Urinary bladder (tissue), 4 donors: ENCODE data around the gene RUFY1. TPM values are rescaled to one million over a fixed set of nuclear protein-coding genes. Genes with fewer than 3 reads are reported as not detected.
"Not testable (repeated sequence)": the region's sequence is repeated elsewhere in the genome, so short reads cannot be mapped to it uniquely, and the experiment has no call there.

Experiments used
- DNase-seq: peaks from one replicate; pipeline ENCODE4 v3.0.0-alpha.2; 2015; ENCODE audit errors: extremely low spot score
- H3K27ac ChIP-seq: one replicate; pipeline ENCODE4 v1.5.1; 2013; ENCODE audit warnings: low read depth, mild to moderate bottlenecking, moderate library complexity
- H3K36me3 ChIP-seq: one replicate; pipeline ENCODE4 v1.6.1; 2013; ENCODE audit warnings: mild to moderate bottlenecking, moderate library complexity; ENCODE audit not compliant: insufficient read depth
- H3K4me1 ChIP-seq: one replicate; pipeline ENCODE4 v1.6.1; 2013; ENCODE audit warnings: mild to moderate bottlenecking, moderate library complexity; ENCODE audit not compliant: insufficient read depth
- H3K4me3 ChIP-seq: one replicate; pipeline ENCODE4 v1.5.1; 2013; ENCODE audit warnings: low read depth, low read length
- WGBS: extraction: QIAGEN DNeasy Blood & Tissue Kit; methylation state at CpG from one replicate; pipeline ENCODE4 v1.1.7; 2013; 5-methylcytosine and 5-hydroxymethylcytosine counted together
- polyA plus RNA-seq: library from polyadenylated mRNA; stranded (reverse); fragments of 200-250 nt; gene quantifications from one replicate; pipeline ENCODE4 v1.2.3, GENCODE V29; 2013
- small RNA-seq: library from RNA; depleted of rRNA; stranded (forward); fragments of <200 nt; gene quantifications from one replicate; pipeline ENCODE3, GENCODE V24; 2014
- total RNA-seq: library from RNA; depleted of rRNA; stranded (reverse); fragments of >200 nt; gene quantifications from one replicate; pipeline ENCODE4 v1.2.3, GENCODE V29; 2014
- donor health status: healthy with polysubstance abuse.
- donor health status: healthy.

RUFY1 gene
- total and polyA plus RNA-seq, 2 donors = 38.0 to 39.7 TPM

DNA sequence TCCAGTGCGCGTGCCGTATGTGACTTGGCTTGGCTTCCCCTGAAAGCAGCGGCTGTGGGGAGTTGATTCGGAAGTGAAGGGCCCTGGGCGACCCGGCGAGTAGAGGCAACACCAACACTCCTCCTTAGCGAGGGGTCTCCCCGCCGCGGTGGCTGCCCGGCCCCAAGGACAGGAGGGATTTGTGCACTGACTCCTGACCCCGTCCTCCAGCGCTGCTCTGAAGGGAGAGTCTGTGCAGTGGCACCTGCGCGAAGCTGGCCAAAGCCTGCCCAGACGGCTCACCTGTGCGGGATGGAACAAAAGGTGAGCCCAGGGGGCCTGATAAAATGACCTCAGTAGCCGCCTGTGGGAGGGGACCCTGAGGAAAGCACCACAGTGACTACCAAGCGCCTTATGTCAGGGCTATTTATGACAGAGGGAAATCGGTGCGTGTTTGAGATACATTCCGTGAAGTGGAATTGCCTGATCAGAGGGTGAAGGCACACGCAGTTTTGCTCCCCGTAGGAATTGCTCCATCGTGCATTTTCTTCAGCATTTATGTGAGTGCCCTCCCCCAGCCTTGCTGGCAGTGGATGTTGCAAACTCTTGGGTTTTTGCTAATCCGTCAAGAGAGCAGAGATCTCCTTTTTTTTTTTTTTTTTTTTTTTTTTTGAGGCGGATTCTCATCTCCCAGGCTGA, 108.0 kb downstream of the RUFY1 start:
- not testable (repeated sequence) for DNase-seq, H3K4me1 ChIP-seq, H3K36me3 ChIP-seq, H3K27ac ChIP-seq
- WGBS = 11% methylated on average over 10 of the region's 29 CpGs
- peak overlapping the region; percentile 40 for H3K4me3 ChIP-seq

Small RNA genes lying within 50 kb of the gene (small RNA-seq; reads per million reads assigned to genes)
- gene AC136628.3 (not detected), gene RF00017 (not detected)

Other genes starting within 250 kb of the RUFY1 start
- gene ADAMTS2, start 205.1 kb upstream of the RUFY1 start, total RNA-seq = 80.9 TPM
- gene ADAMTS2, start 205.1 kb upstream of the RUFY1 start, polyA plus RNA-seq = 22.8 TPM
- 1,016 TPM for gene HNRNPH1, start 73.1 kb downstream of the RUFY1 start, total RNA-seq
- gene HNRNPH1, start 73.1 kb downstream of the RUFY1 start, polyA plus RNA-seq = 241 TPM
- not detected for gene CBY3, start 130.5 kb downstream of the RUFY1 start, total RNA-seq
- gene CBY3, start 130.5 kb downstream of the RUFY1 start, polyA plus RNA-seq = 0.11 TPM
- 422 TPM for gene CANX, start 148.4 kb downstream of the RUFY1 start, total RNA-seq
- 195 TPM for gene CANX, start 148.4 kb downstream of the RUFY1 start, polyA plus RNA-seq
- 14.4 TPM for gene MAML1, start 182.3 kb downstream of the RUFY1 start, total RNA-seq
- gene MAML1, start 182.3 kb downstream of the RUFY1 start, polyA plus RNA-seq = 19.8 TPM
- gene LTC4S, start 243.4 kb downstream of the RUFY1 start, total RNA-seq = 1.8 TPM
- gene LTC4S, start 243.4 kb downstream of the RUFY1 start, polyA plus RNA-seq = 12.8 TPM